NCI-H82 (cell line): ENCODE data around the gene GLT8D1.
A peak's percentile ranks its signal among the peaks of the same experiment; 100 is the strongest.
"Not testable (repeated sequence)": the region's sequence is repeated elsewhere in the genome, so short reads cannot be mapped to it uniquely, and the experiment has no call there.

Experiments used
- DNase-seq: peaks from one replicate; lab custom pipeline; 2025; lab: John Stamatoyannopoulos, UW

The GLT8D1 gene

GRCh38 chr3:52705688-52706686 is at the start of gene GLT8D1, which contains the start of gene SPCS1:
TSS of gene GLT8D1 (minus strand) at chr3:52705791. CDS start at chr3:52700460, 5,331 bp downstream.
TSS of gene SPCS1 (plus strand) at chr3:52706106. CDS start at chr3:52706247, 141 bp downstream.
- DNase-seq, result peak; percentile 90

DNA sequence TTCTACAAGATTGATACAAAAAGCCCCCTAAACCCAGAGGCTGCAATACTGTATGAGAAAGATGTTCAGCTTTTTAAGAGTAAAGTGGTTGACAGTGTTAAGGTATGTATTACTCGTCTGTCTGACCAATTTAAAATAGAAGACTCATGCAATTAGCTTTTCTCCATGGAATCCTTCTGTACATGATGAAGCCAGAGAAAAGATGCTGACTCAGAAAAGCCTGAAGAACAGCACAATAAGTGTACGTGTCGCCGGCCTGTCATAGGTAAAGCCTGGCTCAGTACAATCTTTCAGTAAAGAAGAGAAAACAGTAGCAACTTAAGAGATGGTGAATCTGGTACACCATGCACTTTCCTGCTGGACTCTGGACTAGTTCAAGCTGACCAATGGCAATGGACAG is 48.8 kb upstream of the GLT8D1 start:
- DNase-seq, result no peak

GRCh38 chr3:52752045-52752660 is 46.6 kb upstream of the GLT8D1 start:
- DNase-seq, result no peak

DNA sequence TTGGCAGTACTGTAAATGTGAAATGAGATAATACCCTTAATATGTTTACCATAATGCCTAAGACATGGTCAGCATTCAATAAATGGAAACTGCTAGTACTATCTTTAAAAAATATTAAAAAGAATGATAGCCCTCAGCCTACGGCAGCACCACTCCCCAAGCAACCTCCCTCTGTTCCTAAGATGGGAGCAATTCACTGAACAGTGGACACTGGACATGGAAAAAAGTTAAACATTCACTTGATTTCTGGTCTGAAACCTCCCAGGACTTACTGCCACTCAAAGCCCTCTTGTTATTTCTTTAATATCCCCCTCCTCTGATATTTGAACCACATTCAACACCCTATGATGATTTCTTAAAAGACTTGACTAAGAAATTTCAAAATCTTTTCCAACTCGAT is 38.1 kb upstream of the GLT8D1 start:
- DNase-seq, result no peak

DNA sequence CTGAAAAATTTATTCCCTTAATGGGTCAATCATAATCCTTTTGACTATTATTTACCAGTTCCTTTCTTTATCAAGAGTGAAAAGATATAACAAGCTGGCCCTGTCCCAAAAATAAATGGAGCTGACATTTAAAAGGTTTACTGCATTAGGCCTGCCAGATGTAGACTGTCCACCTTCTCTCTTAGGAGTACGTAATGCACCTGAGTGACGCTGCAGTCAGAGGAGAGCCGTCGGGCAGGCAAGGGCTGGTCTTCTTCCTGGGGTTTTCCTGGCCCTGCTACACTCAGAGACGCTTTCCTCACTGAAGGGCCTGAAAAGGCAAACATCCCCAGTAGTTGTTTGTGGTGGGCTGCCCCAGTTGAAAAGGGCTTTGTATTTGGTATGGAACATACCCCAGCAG is 37.6 kb upstream of the GLT8D1 start:
- DNase-seq, result no peak

DNA sequence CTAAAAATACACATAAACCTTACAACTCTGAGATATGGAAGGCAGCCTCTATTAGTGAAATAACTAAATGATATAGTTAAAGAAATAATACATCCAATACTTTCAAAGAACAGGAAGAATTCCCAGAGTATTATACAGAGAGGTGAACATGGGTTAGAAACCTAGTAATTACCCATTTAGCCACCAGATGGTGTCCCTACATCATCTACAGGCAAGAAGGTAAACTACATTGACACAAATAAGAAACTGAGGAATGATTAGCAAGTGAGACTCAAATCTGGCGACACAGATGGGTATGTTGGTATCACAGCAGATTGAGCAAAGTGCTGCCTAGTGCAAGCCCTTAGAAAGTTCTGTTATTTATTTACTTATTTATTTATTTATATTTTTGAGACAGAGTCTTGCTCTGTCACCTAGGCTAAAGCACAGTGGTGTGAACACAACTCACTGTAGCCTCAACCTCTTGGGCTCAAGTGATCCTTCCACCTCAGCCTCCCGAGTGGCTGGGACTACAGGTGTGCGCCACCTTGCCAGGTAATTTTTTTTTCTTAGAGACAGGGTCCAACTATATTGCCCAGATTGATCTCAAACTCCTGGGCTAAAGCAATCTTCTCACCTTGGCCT is 36.9 kb upstream of the GLT8D1 start:
- DNase-seq, result peak; percentile 31

GRCh38 chr3:52739730-52740129 is 34.1 kb upstream of the GLT8D1 start:
- DNase-seq, result no peak

DNA sequence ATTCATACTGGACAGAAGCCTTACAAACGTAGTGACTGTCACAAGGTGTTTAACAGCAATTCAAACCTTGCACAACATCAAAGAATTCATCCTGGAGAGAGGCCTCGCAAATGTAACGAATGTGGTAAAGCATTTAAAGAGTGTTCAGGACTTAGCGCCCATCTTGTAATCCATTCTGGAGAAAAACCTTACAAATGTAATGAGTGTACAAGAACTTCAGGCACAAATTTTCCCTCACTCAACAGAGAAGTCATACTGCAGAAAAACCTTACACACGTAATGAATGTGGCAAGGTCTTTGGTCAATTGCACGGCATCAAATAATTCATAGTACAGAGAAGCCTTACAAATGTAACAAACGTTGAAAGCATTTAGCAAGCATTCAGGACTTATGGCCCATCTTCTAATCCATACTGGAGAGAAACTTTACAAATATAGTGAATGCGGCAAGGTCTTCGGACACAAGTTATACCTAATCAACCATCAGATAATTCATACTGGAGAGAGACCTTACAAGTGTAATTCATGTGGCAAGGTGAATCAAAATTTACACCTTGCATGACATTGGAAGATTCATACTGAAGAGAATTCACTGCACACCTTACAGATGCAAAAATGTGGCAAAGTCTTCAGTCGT is 27.8 kb upstream of the GLT8D1 start:
- no peak for DNase-seq

GRCh38 chr3:52731590-52731989 is 26.0 kb upstream of the GLT8D1 start:
- DNase-seq, result no peak

DNA sequence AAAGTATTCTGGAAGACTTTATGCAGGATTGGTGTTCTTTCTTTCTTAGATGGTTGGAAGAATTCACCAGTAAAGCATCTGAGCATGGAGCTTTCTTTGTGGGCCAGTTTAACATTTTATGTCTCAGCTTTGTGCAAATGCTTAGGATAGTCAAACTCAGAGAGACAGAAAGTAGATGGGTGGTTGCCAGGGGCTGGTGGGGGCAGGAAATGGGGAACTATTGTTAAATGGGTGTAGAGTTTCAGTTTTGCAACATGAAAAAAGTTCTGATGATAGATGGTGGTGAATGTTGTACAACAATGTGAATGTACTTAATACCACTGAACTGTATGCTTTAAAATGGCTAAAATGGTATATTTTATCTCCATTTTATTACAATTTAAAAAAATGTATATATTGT is 25.1 kb upstream of the GLT8D1 start:
- no peak for DNase-seq

GRCh38 chr3:52728753-52729152 is 23.2 kb upstream of the GLT8D1 start:
- not testable (repeated sequence) for DNase-seq

- DNase-seq, result no peak
These were observed 18.9 kb upstream of the GLT8D1 start for GRCh38 chr3:52724511-52724910.

- no peak for DNase-seq
These were observed 18.3 kb upstream of the GLT8D1 start for GRCh38 chr3:52723935-52724334.

- no peak for DNase-seq
These were observed 16.9 kb upstream of the GLT8D1 start for GRCh38 chr3:52722491-52722890.

DNA sequence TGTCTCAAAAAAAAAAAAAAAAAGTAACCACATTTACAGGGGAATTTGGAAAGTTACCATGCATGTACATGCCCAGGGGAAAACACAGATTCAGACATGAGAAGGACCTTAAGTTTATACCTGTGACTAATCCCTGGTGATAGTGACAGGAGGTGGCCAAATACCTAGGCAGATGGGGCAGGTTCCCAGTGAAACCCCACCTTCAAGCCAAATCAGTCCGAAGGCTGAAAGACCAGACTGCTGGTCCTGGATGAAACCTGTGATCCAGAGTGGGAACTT is 16.1 kb upstream of the GLT8D1 start:
- DNase-seq, result no peak

GRCh38 chr3:52721002-52721729 is 15.6 kb upstream of the GLT8D1 start:
- no peak for DNase-seq

DNA sequence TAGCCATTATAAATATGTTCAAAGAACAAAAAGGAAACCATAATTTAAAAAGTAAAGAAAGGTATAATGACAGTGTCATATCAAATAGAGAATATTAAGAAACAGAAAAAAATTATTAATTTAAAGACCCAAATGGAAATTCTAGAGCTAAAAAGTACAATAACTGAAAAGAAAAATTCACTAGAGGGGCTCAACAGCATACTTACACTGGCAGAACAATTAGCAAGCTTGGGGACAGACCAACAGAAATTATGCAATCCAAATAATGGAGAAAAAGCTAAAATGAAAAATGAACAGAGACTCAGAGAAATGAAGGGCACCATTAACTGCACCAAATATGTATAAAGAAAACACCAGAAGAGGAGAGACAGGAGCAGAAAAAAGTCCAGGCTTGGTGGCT is 14.0 kb upstream of the GLT8D1 start:
- no peak for DNase-seq

DNA sequence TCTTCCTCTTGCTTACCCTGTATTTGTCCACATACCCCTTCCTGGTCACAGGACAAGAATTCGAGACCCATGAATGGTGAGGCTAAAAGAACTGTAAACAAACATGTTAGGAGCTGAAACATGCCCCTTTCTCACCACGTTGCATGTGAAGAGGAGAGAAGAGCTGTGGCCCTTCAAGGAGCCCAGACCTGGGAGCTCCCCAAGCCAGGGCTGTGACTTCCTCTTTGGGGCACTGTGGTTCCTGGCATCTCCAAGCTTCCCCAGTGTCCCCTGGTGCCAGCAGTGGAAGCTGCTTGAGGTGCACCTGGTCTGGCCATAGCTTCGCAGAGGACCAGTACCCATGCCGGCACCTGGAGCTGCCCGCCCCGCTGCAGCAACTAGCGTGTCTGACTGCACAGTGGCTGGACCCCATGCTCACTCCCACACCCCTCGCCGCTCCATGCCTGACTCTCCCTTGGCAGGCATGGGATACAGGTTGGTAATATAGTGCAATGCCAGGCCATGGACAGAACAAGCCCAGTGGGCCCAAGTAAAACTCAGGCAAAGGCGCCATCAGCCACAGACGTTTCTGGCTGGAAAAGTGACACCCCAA is 10.2 kb upstream of the GLT8D1 start:
- no peak for DNase-seq

- DNase-seq, result no peak
These were observed 9.0 kb upstream of the GLT8D1 start for GRCh38 chr3:52714335-52715302.
